AG04449 (cell line): ENCODE measurements around the gene MYBPC2.
A peak's percentile ranks its signal among the peaks of the same experiment; 100 is the strongest.

Source experiments
- CTCF ChIA-PET: fragments of 350-600 bp; formaldehyde crosslinking; extraction: SDS; loops from one replicate; lab custom pipeline; 2021; ENCODE audit warnings: antibody characterized with exemption; lab: Yijun Ruan, JAX
- POLR2A ChIA-PET: fragments of 400-600, 350-600 bp; formaldehyde crosslinking; extraction: SDS; loops from one replicate; lab custom pipeline; 2020; ENCODE audit warnings: antibody characterized with exemption, inconsistent platforms; lab: Yijun Ruan, JAX
- DNase-seq: peaks from one replicate; pipeline ENCODE4 v3.0.0-alpha.2; 2010; ENCODE audit warnings: low read depth, low spot score
- H3K4me3 ChIP-seq: 2 replicates; pipeline ENCODE4 v1.5.1; 2011; ENCODE audit warnings: low read depth, mild to moderate bottlenecking, control low read depth, low read length
- CTCF ChIP-seq: IDR thresholded peaks from one replicate; pipeline ENCODE4 v1.5.1; 2011; ENCODE audit warnings: mild to moderate bottlenecking, moderate library complexity, low read length, control low read depth, inconsistent platforms; ENCODE audit not compliant: insufficient read depth; ENCODE audit errors: missing control alignments

Gene MYBPC2

GRCh38 chr19:50481351-50482149, 48.9 kb downstream of the MYBPC2 start:
- ChIA-PET CTCF (interaction anchor here (1.0 kb wide), 1 partner anchor 113 kb away, joined by 3 read pairs; no protein-coding TSS in a partner anchor), POLR2A (interaction anchor here (0.6 kb wide), 1 partner anchor 182 kb away, joined by 3 read pairs; no protein-coding TSS in a partner anchor)
- no peak for TF ChIP-seq CTCF
- no peak for DNase-seq
- no peak overlapping the region for H3K4me3 ChIP-seq

GRCh38 chr19:50482271-50482855, 49.7 kb downstream of the MYBPC2 start:
- TF ChIP-seq CTCF = no peak
- POLR2A ChIA-PET = no interaction called here
- H3K4me3 ChIP-seq = no peak overlapping the region
- DNase-seq = no peak
- CTCF ChIA-PET = no interaction called here

- ChIA-PET POLR2A (no interaction called here), CTCF (no interaction called here)
- no peak overlapping the region for H3K4me3 ChIP-seq
- TF ChIP-seq CTCF = no peak
- DNase-seq = no peak
These were observed 50.2 kb downstream of the MYBPC2 start for GRCh38 chr19:50482916-50483315.

DNA sequence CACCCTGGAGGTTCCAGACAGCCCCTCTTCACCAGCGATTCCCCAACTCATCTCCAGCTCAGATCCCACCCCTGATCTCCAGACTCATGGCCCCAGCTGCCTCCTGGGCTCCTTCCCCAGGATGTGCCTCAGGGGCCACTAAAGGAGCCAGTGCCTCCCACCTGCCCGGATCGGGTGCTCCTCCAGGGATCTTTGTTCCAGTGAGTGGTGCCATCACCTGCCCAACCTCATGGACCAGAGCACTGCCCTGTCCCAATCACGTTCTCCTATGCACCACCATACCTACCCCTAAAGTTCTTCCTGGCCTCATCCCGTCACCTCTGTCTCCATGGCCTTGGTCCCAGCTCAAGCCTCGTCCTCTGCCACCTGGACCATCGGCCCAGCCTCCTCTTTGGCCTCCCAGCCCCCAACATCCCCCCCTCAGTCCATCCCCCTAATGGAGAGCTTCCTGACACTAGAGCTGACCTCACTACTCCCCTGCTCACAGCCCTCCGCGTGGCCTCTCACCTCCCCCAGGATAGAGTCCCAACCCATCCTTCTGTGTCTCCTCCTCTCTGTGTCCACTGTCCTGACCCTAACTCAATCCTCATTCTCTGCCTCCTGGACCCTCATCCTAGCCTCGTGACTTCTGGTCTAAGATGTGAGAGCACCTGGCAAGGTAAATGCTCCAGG, 52.7 kb downstream of the MYBPC2 start:
- ChIA-PET POLR2A (no interaction called here), CTCF (interaction anchor here (1.7 kb wide), 1 partner anchor 117 kb away, joined by 5 read pairs; no protein-coding TSS in a partner anchor)
- no peak overlapping the region for H3K4me3 ChIP-seq
- no peak for TF ChIP-seq CTCF
- DNase-seq = no peak

- H3K4me3 ChIP-seq = no peak overlapping the region
- ChIA-PET CTCF (interaction anchor here (1.3 kb wide), 1 partner anchor 24 kb away, joined by 3 read pairs; the partner anchor contains the start of gene JOSD2), POLR2A (no interaction called here)
- TF ChIP-seq CTCF = peak; percentile 37
- DNase-seq = no peak
These were observed 54.3 kb downstream of the MYBPC2 start for GRCh38 chr19:50486823-50487515.
